Measurements from ENCODE around the gene TRIM33.

The TRIM33 gene

DNA sequence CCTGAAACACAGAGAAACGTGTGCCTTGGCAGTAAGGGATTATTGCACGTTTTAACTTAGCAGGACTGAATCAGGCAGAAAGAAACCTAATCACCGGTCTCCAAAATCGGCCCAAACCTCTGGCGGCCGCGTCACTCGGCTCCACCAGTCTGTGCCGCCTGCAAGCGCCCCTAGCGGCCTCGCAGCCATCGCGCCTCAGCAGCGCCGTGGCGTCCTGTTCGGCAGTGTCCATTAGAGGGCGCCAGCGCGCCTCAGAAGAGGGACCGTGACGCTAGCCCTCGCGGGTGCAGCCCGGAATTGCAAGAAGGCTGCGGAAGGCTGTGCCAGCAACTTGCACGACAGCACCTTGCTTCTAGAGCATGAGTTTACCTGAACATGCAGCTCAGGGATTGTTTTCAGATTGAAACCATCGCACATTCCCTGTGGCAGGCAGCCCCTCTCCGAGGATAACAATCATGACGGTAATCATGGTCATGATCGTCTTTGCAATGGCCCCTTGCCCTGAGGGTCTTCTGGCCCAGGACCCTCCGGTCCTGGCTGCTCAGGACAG lies 164.4 kb downstream of the TRIM33 start:
- peak; percentile 100 for DNase-seq

DNA sequence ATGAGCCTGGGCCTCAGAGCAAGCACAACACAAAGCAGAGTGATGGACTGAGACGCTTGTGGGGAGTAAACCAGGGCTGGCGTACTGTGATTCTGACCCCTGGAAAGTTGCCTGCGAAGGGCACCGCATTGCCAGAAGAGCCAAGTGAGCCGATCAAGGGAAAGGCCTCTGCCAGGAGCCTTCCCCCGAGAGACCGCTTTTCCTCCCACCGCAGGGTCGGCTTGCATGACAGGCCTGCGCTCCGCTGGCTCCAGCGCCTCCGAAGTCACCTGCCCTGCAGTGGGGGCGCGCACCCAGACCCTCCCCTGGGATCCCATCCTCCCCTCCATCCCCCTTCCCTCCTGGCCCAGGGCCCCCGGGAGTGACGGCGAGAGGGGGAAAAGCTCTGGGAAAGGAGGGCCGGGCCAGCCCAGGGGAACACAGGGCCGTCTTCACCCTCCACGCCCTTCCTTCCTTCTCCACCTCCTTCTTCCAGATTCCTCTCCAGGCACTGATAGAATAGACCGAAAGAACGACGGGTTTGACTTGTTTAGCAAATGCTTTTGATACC lies 165.0 kb downstream of the TRIM33 start:
- peak; percentile 35 for DNase-seq

DNA sequence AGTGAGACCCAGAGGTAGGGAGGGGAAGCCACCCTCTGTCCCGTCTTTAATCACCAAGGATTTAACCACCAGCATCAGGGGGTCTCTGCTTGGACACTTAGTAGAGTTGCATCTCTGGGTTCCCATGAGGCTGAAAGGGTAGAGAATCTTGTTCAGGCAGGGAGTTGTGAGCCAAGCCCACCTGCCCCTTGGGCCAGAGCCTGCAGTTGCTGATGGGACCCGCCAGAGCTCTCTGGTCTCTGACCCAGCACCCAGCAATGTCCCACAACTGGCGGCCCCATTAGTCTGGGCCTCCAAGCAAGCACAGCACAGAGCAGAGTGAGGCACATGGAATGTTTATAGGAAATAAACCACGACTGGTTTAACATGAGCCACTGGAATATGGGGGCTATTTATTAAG lies 166.3 kb downstream of the TRIM33 start:
- DNase-seq: no peak

All from activated T-cell treated with anti-CD3 and anti-CD28 coated beads, Interleukin-2, amount 50 U/mL, for 1 hour (primary cell).